GM19099 (cell line): ENCODE data around the gene CTU1.

ENCODE experiments used
- POLR2A ChIP-seq: IDR thresholded peaks from 3 replicates; pipeline ENCODE4 v1.6.1; 2011; ENCODE audit warnings: low read depth; ENCODE audit not compliant: insufficient read length; ENCODE audit errors: extremely low read depth

CTU1 gene

DNA sequence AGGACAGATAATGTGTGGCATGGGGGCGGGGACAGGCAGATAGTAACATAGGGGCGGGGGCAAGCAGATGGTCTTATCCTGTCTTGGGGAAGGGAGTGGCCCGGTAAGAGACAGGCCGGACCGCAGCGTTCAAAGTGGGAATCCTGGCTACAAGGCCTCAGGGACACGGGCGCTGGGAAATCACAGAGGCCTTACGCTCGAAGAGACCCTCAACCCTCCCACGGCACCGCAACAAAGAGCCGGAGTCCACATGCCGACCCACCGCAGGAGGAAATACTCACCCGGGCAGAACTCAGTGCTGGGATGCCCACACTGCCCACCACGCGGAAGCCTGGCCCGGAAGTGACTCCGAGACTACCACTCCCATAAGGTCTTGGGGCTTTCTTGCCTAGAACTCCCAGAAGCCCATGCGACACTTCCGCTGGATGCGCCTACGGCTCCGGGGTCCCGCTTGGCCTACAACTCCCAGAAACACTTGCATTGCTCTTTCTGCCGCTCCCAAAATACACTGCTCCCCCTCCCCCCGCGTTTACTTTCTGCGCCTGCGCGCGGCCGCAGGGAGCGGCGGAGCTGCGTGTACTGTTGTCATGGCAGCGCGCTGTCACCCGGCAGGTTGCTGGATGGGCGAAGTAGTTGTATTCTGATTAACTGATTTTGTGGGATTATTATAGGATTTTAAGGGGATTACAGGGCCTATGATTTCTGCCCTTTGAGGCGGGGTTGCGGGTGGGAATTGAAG, at the start of gene CTU1:
TSS of gene CTU1 (minus strand) at position 344 of the 739 bp plus-strand sequence. CDS start 3,840 bp downstream, outside the sequence.
- TF ChIP-seq POLR2A, result peak; percentile 81

DNA sequence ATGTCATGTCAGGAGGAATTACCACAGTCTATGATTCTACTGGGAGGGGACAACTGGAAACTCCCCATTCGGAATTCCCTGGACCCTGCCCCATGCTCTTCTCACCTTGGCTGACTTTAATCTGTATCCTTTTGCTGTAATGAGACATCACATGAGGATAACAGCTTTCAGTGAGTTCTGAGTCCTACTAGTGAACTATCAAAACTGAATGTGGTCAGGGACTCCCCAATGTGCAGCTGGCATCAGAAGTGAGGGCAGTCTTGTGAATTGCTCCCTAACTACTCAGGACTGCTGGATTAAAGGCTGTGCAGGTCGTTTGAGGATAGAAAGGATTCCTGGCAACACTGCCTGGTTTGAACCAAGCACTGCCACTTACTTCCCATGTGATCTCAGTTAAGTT, 49.1 kb upstream of the CTU1 start:
- TF ChIP-seq POLR2A, result no peak

- no peak for TF ChIP-seq POLR2A
These were observed 48.5 kb upstream of the CTU1 start for GRCh38 chr19:51156710-51157109.

GRCh38 chr19:51150627-51151026, 42.4 kb upstream of the CTU1 start:
- TF ChIP-seq POLR2A, result no peak

GRCh38 chr19:51148580-51148979, 40.4 kb upstream of the CTU1 start:
- TF ChIP-seq POLR2A, result no peak

DNA sequence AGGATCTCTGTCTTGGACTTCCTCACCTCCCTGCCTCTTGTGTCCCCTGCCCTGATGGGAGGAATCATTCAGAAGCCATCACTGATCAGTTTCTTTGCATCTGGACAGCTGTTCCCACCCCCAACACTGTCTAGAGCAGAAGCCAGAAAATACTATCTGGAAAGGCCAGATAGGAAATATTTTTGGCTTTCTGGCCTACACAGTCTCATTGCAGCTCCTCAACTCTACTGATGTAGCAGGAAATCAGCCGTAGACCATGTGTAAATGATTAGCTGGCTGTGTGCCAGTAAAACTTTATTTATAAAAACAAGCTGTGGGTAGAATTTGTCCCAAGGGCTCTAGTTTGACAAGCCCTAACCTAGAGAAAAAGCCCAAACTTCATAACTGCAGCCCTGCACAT, 39.5 kb upstream of the CTU1 start:
- no peak for TF ChIP-seq POLR2A

DNA sequence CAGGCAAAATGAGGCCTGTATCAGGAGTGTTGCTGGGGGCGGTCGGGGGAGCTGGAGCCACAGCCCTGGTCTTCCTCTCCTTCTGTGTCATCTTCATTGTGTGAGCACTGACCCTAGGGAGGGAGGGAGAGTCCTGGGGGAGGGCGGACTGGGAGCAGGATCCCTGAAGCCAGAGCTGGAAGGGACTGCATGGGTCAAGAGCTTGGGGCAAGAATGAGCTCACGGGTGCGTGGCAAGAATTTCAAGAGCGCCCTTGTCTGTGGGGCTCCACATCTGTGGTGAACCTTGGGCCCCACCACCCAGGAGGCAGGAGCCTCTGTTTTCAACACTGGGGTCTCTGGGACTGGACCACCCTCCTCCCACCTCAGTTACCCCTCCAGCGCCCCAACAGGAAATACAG, 38.5 kb upstream of the CTU1 start:
- TF ChIP-seq POLR2A, result no peak

- no peak for TF ChIP-seq POLR2A
These were observed 37.8 kb upstream of the CTU1 start for GRCh38 chr19:51145916-51146493.

- TF ChIP-seq POLR2A, result no peak
These were observed 36.4 kb upstream of the CTU1 start for GRCh38 chr19:51144482-51145045.

- no peak for TF ChIP-seq POLR2A
These were observed 35.3 kb upstream of the CTU1 start for GRCh38 chr19:51143486-51143885.

- TF ChIP-seq POLR2A, result no peak
These were observed 33.9 kb upstream of the CTU1 start, which contains the start of gene SIGLEC7 for GRCh38 chr19:51142119-51142518. TSS of gene SIGLEC7 (plus strand) at chr19:51142301. CDS start at chr19:51142370, 69 bp downstream.

DNA sequence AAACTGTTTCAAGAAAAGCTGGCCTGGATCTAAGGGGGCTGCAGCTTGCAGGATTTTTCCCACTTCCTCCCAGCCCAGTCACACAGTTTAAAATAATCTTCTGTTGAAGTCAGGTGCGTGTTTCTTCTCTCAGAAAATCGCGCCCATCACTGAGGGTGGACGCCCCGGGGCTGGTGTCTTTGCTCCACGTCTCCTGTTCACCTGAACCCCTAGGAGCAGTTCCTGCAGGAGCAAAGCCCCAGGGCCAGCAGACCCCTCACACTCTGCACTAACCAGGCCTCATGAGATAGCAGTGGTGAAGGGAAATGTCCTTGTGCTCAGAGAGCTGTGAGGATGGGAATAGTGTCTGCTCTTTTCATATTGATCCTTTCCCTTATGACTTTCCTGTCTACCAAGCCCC, 33.0 kb upstream of the CTU1 start:
- no peak for TF ChIP-seq POLR2A

DNA sequence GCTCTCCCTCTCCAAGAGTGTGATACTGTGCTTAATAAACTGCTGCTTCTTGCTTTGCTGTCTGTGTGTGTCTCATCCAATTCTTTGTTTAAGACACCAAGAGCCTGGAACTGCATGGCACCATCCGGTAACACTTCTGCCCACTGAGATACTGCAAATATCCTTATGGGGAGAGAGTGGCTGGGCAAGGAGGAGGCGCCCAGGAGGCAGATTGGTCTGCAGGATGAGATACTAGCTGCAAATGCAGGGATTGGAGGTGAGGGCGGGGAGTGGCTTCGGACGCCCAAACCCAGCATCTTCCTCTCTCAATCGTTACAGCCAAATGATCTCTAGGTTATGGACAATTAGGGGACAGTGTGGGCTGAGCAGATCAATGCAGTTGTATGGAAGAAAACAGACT, 32.2 kb upstream of the CTU1 start:
- no peak for TF ChIP-seq POLR2A

- no peak for TF ChIP-seq POLR2A
These were observed 31.2 kb upstream of the CTU1 start for GRCh38 chr19:51139299-51140014.

- no peak for TF ChIP-seq POLR2A
These were observed 30.4 kb upstream of the CTU1 start for GRCh38 chr19:51138549-51138979.
